Measurements from ENCODE around the gene GSTCD.
"Not testable (repeated sequence)": the region's sequence is repeated elsewhere in the genome, so short reads cannot be mapped to it uniquely, and the experiment has no call there.

- TF ChIP-seq CTCF, POLR2A (IDR thresholded peaks at IDR 0.05): not testable (repeated sequence)
These were observed 63.5 kb downstream of the GSTCD start for GRCh38 chr4:105772065-105772464.
